Tibial nerve (tissue), 4 donors: ENCODE results near the gene HIKESHI. TPM values are rescaled to one million over a fixed set of nuclear protein-coding genes. Genes with fewer than 3 reads are reported as not detected.

ENCODE experiments used
- DNase-seq, 2 donors: peaks; one replicate each; pipeline ENCODE4 v3.0.0-alpha.2; 2019; ENCODE audit warnings: low spot score in 2 of 2
- H3K27ac ChIP-seq, 4 donors: fragments of 200-600 bp; sonication (generic) in 3 of 4; one replicate each; pipeline ENCODE4 v1.5.1; 2017 to 2019; ENCODE audit warnings: mild to moderate bottlenecking in 1 of 4
- H3K27me3 ChIP-seq, 2 donors: fragments of 200-600 bp; sonication (generic) in 1 of 2; one replicate each; pipeline versions ENCODE4 v1.5.1 to v1.6.0; 2017 to 2019
- H3K36me3 ChIP-seq, 3 donors: fragments of 200-600 bp; sonication (generic); one replicate each; pipeline ENCODE4 v1.5.1; 2018 to 2019
- H3K4me1 ChIP-seq, 4 donors: fragments of 200-600 bp; sonication (generic) in 3 of 4; one replicate each; pipeline ENCODE4 v1.5.1; 2017 to 2019
- H3K4me3 ChIP-seq, 4 donors: fragments of 200-600 bp; sonication (generic) in 3 of 4; one replicate each; pipeline ENCODE4 v1.5.1; 2017 to 2019; ENCODE audit warnings: mild to moderate bottlenecking in 1 of 4, moderate library complexity in 1 of 4
- H3K9me3 ChIP-seq, 4 donors: fragments of 200-600 bp; sonication (generic) in 3 of 4; one replicate each; pipeline ENCODE4 v1.5.1; 2017 to 2019
- CTCF ChIP-seq, 5 experiments: fragments of 200-600 bp in 3 of 5; fragments of 450-650 bp in 2 of 5; sonication (generic) in 3 of 5; IDR thresholded peaks; one replicate each; pipeline ENCODE4 v1.5.1; 2016 to 2019; ENCODE audit warnings: antibody characterized with exemption in 5 of 5, mild to moderate bottlenecking in 3 of 5, moderate library complexity in 2 of 5
- EP300 ChIP-seq, 2 donors: sonication (generic); formaldehyde crosslinking; IDR thresholded peaks; one replicate each; pipeline ENCODE4 v1.6.1; 2017; ENCODE audit warnings: antibody characterized with exemption in 2 of 2, mild to moderate bottlenecking in 1 of 2
- POLR2A ChIP-seq, 2 donors: fragments of 450-650 bp; IDR thresholded peaks; one replicate each; pipeline ENCODE4 v1.6.1; 2017; ENCODE audit warnings: antibody characterized with exemption in 2 of 2, mild to moderate bottlenecking in 2 of 2, moderate library complexity in 2 of 2
- WGBS, 2 donors: methylation state at CpG; one replicate each; pipeline ENCODE4 v1.1.5; 2018; 5-methylcytosine and 5-hydroxymethylcytosine counted together
- total RNA-seq, 4 donors: library from RNA; depleted of rRNA; stranded (reverse); fragments of >200 nt; gene quantifications; one replicate each; pipeline ENCODE4 v1.1.0, GENCODE V29; 2016

Gene HIKESHI
- total RNA-seq, 4 donors from 2014 or later, result 31.2 to 40.6 (median 33.4) TPM

GRCh38 chr11:86372586-86372985, 70.5 kb downstream of the HIKESHI start:
- Histone ChIP-seq H3K9me3 (no peaks in the 10 kb centered on the region), H3K36me3 (no peaks in the 10 kb centered on the region), H3K27ac (no peak overlapping the region), H3K4me1 (peaks cover 0 to 7% (median 0%) of the 10 kb centered on the region in 4 donors), H3K4me3 (no peak overlapping the region), H3K27me3 (no peaks in the 10 kb centered on the region)
- DNase-seq, result no peak
- no peak for TF ChIP-seq CTCF (IDR thresholded peaks at IDR 0.05)
- TF ChIP-seq EP300 (IDR thresholded peaks at IDR 0.05), result no peak
- no peak for TF ChIP-seq POLR2A (IDR thresholded peaks at IDR 0.05)

GRCh38 chr11:86374069-86374468, 72.0 kb downstream of the HIKESHI start:
- no peak for DNase-seq
- 40 to 52% methylated on average over 1 of the region's 1 CpG for WGBS, 2 donors
- Histone ChIP-seq H3K4me3 (no peak overlapping the region), H3K27me3 (no peaks in the 10 kb centered on the region), H3K27ac (no peak overlapping the region), H3K36me3 (no peaks in the 10 kb centered on the region), H3K4me1 (peaks cover 0 to 7% (median 0%) of the 10 kb centered on the region in 4 donors), H3K9me3 (no peaks in the 10 kb centered on the region)
- TF ChIP-seq POLR2A (IDR thresholded peaks at IDR 0.05) (no peak), CTCF (IDR thresholded peaks at IDR 0.05) (no peak), EP300 (IDR thresholded peaks at IDR 0.05) (no peak)

GRCh38 chr11:86374586-86374985, 72.5 kb downstream of the HIKESHI start, which contains the start of gene CCDC81:
Gene CCDC81, plus strand, starts transcription at chr11:86374887. Its CDS starts 277 bp downstream, at chr11:86375164.
- 6 to 7% methylated on average over 25 of the region's 25 CpGs for WGBS, 2 donors
- Histone ChIP-seq H3K36me3 (no peaks in the 10 kb centered on the region), H3K4me1 (peaks cover 0 to 7% (median 0%) of the 10 kb centered on the region in 4 donors), H3K4me3 (peak within 1 kb of the TSS in 1 of 4 donors; percentile 13), H3K27me3 (no peaks in the 10 kb centered on the region), H3K9me3 (no peaks in the 10 kb centered on the region), H3K27ac (no peak within 1 kb of the TSS)
- DNase-seq, result no peak
- TF ChIP-seq EP300 (IDR thresholded peaks at IDR 0.05), result no peak
- no peak for TF ChIP-seq CTCF (IDR thresholded peaks at IDR 0.05)

GRCh38 chr11:86377972-86378371, 75.9 kb downstream of the HIKESHI start:
- no peak overlapping the region for H3K4me3 ChIP-seq
- no peaks in the 10 kb centered on the region for H3K27me3 ChIP-seq
- H3K4me1 ChIP-seq, result peaks cover 0 to 7% (median 0%) of the 10 kb centered on the region in 4 donors
- no peaks in the 10 kb centered on the region for H3K36me3 ChIP-seq
- no peak for DNase-seq
- no peaks in the 10 kb centered on the region for H3K9me3 ChIP-seq
- no peak overlapping the region for H3K27ac ChIP-seq
- TF ChIP-seq EP300 (IDR thresholded peaks at IDR 0.05) (no peak), CTCF (IDR thresholded peaks at IDR 0.05) (no peak), POLR2A (IDR thresholded peaks at IDR 0.05) (no peak)

GRCh38 chr11:86380295-86381059, 78.4 kb downstream of the HIKESHI start:
- Histone ChIP-seq H3K4me1 (no peaks in the 10 kb centered on the region), H3K27me3 (no peaks in the 10 kb centered on the region), H3K9me3 (no peaks in the 10 kb centered on the region), H3K27ac (no peak overlapping the region), H3K36me3 (no peaks in the 10 kb centered on the region), H3K4me3 (no peak overlapping the region)
- no peak for DNase-seq
- WGBS, 2 donors, result 91 to 93% methylated on average over 2 of the region's 2 CpGs
- TF ChIP-seq CTCF (IDR thresholded peaks at IDR 0.05) (no peak), POLR2A (IDR thresholded peaks at IDR 0.05) (no peak)
